IMR-90 (cell line): ENCODE data around the gene SCAANT1. TPM values are rescaled to one million over a fixed set of nuclear protein-coding genes. Genes with fewer than 3 reads are reported as not detected.

Source experiments
- ATAC-seq: fragments of 200-7000 bp; cut with Tn5 transposase; 2 replicates; pipeline ENCODE4 v1.9.1; 2020; ENCODE audit warnings: low read depth, mild to moderate bottlenecking, moderate library complexity
- BruUV-seq: library from RNA; stranded (reverse); fragments of 400-500 nt; replicated peaks from 2 replicates; lab custom pipeline; 2021; lab: Mats Ljungman, UMichigan
- CTCF ChIA-PET: fragments of 300-600 bp; formaldehyde crosslinking; extraction: SDS; loops from one replicate; lab custom pipeline; 2021; ENCODE audit warnings: antibody characterized with exemption; lab: Yijun Ruan, JAX
- POLR2A ChIA-PET: fragments of 300-600 bp; sonication (Branson Sonifier 250); formaldehyde crosslinking; loops from one replicate; lab custom pipeline; 2022; ENCODE audit warnings: antibody characterized with exemption; ENCODE audit not compliant: unreplicated experiment; lab: Charles Lee
- DNase-seq: peaks from one replicate; pipeline ENCODE4 v3.0.0; 2013
- H2AFZ ChIP-seq: replicated peaks from 2 replicates; pipeline ENCODE3; 2013; ENCODE audit warnings: low read length, mild to moderate bottlenecking; ENCODE audit not compliant: poor library complexity
- H2AK5ac ChIP-seq: 2 replicates; pipeline ENCODE4 v1.6.1; 2013; ENCODE audit warnings: low read depth, low read length, inconsistent platforms
- H2AK9ac ChIP-seq: replicated peaks from 2 replicates; pipeline ENCODE3; 2013; ENCODE audit warnings: mild to moderate bottlenecking, low read depth, low read length, moderate library complexity; ENCODE audit not compliant: poor library complexity
- H2BK120ac ChIP-seq: 2 replicates; pipeline ENCODE4 v1.6.1; 2013; ENCODE audit warnings: low read depth, low read length, inconsistent platforms
- H2BK15ac ChIP-seq: 3 replicates; pipeline ENCODE4 v1.6.1; 2013; ENCODE audit warnings: low read depth, low read length, inconsistent platforms
- H2BK20ac ChIP-seq: 2 replicates; pipeline ENCODE4 v1.6.1; 2013; ENCODE audit warnings: low read depth, mild to moderate bottlenecking, inconsistent platforms, low read length, moderate library complexity
- H2BK5ac ChIP-seq: 2 replicates; pipeline ENCODE4 v1.6.1; 2013; ENCODE audit warnings: mild to moderate bottlenecking, low read depth, low read length, inconsistent platforms; ENCODE audit not compliant: poor library complexity, severe bottlenecking
- H3K14ac ChIP-seq: replicated peaks from 2 replicates; pipeline ENCODE4 v1.6.1; 2013; ENCODE audit warnings: low read depth, low read length, inconsistent platforms
- H3K18ac ChIP-seq: 2 replicates; pipeline ENCODE4 v1.6.1; 2013; ENCODE audit warnings: low read depth, low read length, control low read depth
- H3K23ac ChIP-seq: 2 replicates; pipeline ENCODE4 v1.6.1; 2013; ENCODE audit warnings: low read depth, low read length, inconsistent platforms
- H3K27ac ChIP-seq: 2 replicates; pipeline ENCODE4 v1.5.1; 2013; ENCODE audit warnings: mild to moderate bottlenecking, control low read depth, low read length; ENCODE audit not compliant: insufficient read depth
- H3K27me3 ChIP-seq: 2 replicates; pipeline ENCODE4 v1.6.1; 2013; ENCODE audit warnings: low read length; ENCODE audit not compliant: control insufficient read depth, insufficient read depth
- H3K36me3 ChIP-seq: 2 replicates; pipeline ENCODE4 v1.6.1; 2013; ENCODE audit warnings: low read length, mixed read lengths; ENCODE audit not compliant: control insufficient read depth, insufficient read depth
- H3K4ac ChIP-seq: 2 replicates; pipeline ENCODE4 v1.6.1; 2013; ENCODE audit warnings: low read depth, low read length, inconsistent platforms
- H3K4me1 ChIP-seq: 2 replicates; pipeline ENCODE4 v1.6.1; 2013; ENCODE audit warnings: low read length, mixed read lengths; ENCODE audit not compliant: control insufficient read depth, insufficient read depth
- H3K4me2 ChIP-seq: 2 replicates; pipeline ENCODE4 v1.6.1; 2013; ENCODE audit warnings: low read depth, mild to moderate bottlenecking, control low read depth, low read length, moderate library complexity
- H3K4me3 ChIP-seq: 2 replicates; pipeline ENCODE4 v1.5.1; 2013; ENCODE audit warnings: low read depth, mild to moderate bottlenecking, control low read depth, low read length, moderate library complexity; ENCODE audit not compliant: insufficient read depth
- H3K56ac ChIP-seq: 2 replicates; pipeline ENCODE4 v1.6.1; 2013; ENCODE audit warnings: low read length, inconsistent platforms; ENCODE audit not compliant: insufficient read depth; ENCODE audit errors: extremely low read depth
- H3K79me1 ChIP-seq, 2 experiments: 2 replicates each; pipeline ENCODE4 v1.6.1; 2013; ENCODE audit warnings: low read length in 2 of 2, inconsistent platforms in 1 of 2, low read depth in 1 of 2
- H3K9ac ChIP-seq: 2 replicates; pipeline ENCODE4 v1.6.1; 2013; ENCODE audit warnings: low read depth, low read length, control low read depth
- H3K9me1 ChIP-seq: 2 replicates; pipeline ENCODE4 v1.6.1; 2013; ENCODE audit warnings: low read length, inconsistent platforms; ENCODE audit not compliant: insufficient read depth
- H3K9me3 ChIP-seq: 2 replicates; pipeline ENCODE4 v1.6.1; 2013; ENCODE audit warnings: low read length; ENCODE audit not compliant: control insufficient read depth, insufficient read depth
- H4K20me1 ChIP-seq: 2 replicates; pipeline ENCODE4 v1.6.1; 2013; ENCODE audit warnings: low read length, inconsistent platforms; ENCODE audit not compliant: insufficient read depth
- H4K5ac ChIP-seq: 2 replicates; pipeline ENCODE4 v1.6.1; 2013; ENCODE audit warnings: mild to moderate bottlenecking, low read depth, low read length, control low read depth
- H4K8ac ChIP-seq, 2 experiments: 2 replicates each; pipeline ENCODE4 v1.6.1; 2013; ENCODE audit warnings: low read depth in 2 of 2, low read length in 2 of 2, control low read depth in 1 of 2, inconsistent platforms in 1 of 2
- H4K91ac ChIP-seq: 2 replicates; pipeline ENCODE4 v1.6.1; 2013; ENCODE audit warnings: low read depth, low read length, inconsistent platforms; ENCODE audit not compliant: insufficient read depth
- CEBPB ChIP-seq: IDR thresholded peaks from 2 replicates; pipeline ENCODE4 v1.6.1; 2012; ENCODE audit warnings: low read depth, low read length, improper control_type of control experiment
- FOS ChIP-seq: fragments of 150-350 bp; IDR thresholded peaks from 2 replicates; pipeline ENCODE4 v1.6.1; 2016; ENCODE audit warnings: low read depth, low read length
- RFX5 ChIP-seq: IDR thresholded peaks from 2 replicates; pipeline ENCODE4 v1.8.0; 2012; ENCODE audit warnings: low read depth, mild to moderate bottlenecking, low read length, moderate library complexity
- dilution Hi-C: fragments of 300-500 bp; cut with HindIII; formaldehyde crosslinking; loops from one replicate; pipeline ENCODE4 v1.14.3; 2018; ENCODE audit warnings: low sequenced_read_pairs; ENCODE audit not compliant: unreplicated experiment
- in situ Hi-C: fragments of 300-500 bp; cut with MboI; formaldehyde crosslinking; loops from 3 replicates; pipeline ENCODE4 v1.14.3; 2019; ENCODE audit warnings: low sequenced_read_pairs, inconsistent platforms, mixed read lengths
- intact Hi-C: fragments of 100-400 bp; cut with micrococcal nuclease; formaldehyde crosslinking; loops from 2 replicates; pipeline ENCODE4 v1.10.0; 2022
- polyA plus RNA-seq, 3 experiments: library from polyadenylated mRNA; depleted of rRNA; stranded (reverse); fragments of >200 nt; gene quantifications; 2 replicates each; pipeline ENCODE4 v1.2.3, GENCODE V29; 2012; ENCODE audit warnings: low replicate concordance in 1 of 3
- total RNA-seq: library from RNA; depleted of rRNA; stranded (reverse); fragments of >200 nt; gene quantifications from 2 replicates; pipeline ENCODE4 v1.2.3, GENCODE V29; 2012

SCAANT1 gene
- total and polyA plus RNA-seq, 2 of the 4 experiments (the other 2 are of a cell fraction), result not detected

GRCh38 chr3:63918321-63918720 lies 6.1 kb upstream of the SCAANT1 start:
- no peak overlapping the region for H3K14ac ChIP-seq
- H3K9me1 ChIP-seq, result peaks cover 24% of the 10 kb centered on the region
- H2BK20ac ChIP-seq, result no peak overlapping the region
- peaks cover 29% of the 10 kb centered on the region for H4K20me1 ChIP-seq
- no peaks in the 10 kb centered on the region for H3K9me3 ChIP-seq
- peaks cover 18% of the 10 kb centered on the region for H3K36me3 ChIP-seq
- H3K27ac ChIP-seq, result no peak overlapping the region
- peaks cover 55 to 80% of the 10 kb centered on the region in 2 experiments for H3K79me1 ChIP-seq
- no TSS peak for BruUV-seq
- no peak overlapping the region for H2BK120ac ChIP-seq
- CTCF ChIA-PET, result no interaction called here
- in situ Hi-C loops, result no loop called here
- no peak overlapping the region for H3K9ac ChIP-seq
- TF ChIP-seq RFX5, result no peak
- peak; percentile 91 for TF ChIP-seq CEBPB
- peak; percentile 74 for TF ChIP-seq FOS
- dilution Hi-C loops, result no loop called here
- H2AFZ ChIP-seq, result no peak overlapping the region
- no peak overlapping the region for H3K4me2 ChIP-seq
- H3K18ac ChIP-seq, result no peak overlapping the region
- no peak overlapping the region for H4K5ac ChIP-seq
- DNase-seq (peak; percentile 71), ATAC-seq (peak; percentile 90)
- no peak overlapping the region for H3K4ac ChIP-seq
- H2AK9ac ChIP-seq, result no peak overlapping the region
- H3K27me3 ChIP-seq, result no peaks in the 10 kb centered on the region
- H2BK15ac ChIP-seq, result no peak overlapping the region
- H3K4me3 ChIP-seq, result no peak overlapping the region
- H4K91ac ChIP-seq, result no peak overlapping the region
- no peak overlapping the region for H4K8ac ChIP-seq
- H2BK5ac ChIP-seq, result peak overlapping the region; percentile 16
- POLR2A ChIA-PET, result no interaction called here
- no peak overlapping the region for H3K23ac ChIP-seq
- intact Hi-C loops, result no loop called here
- H3K4me1 ChIP-seq, result peaks cover 6% of the 10 kb centered on the region
- no peak overlapping the region for H2AK5ac ChIP-seq
- no peak overlapping the region for H3K56ac ChIP-seq
